Activated T-helper 17 cell treated with anti-CD3 and anti-CD28 coated beads, Interleukin-2, amount 50 U/mL, for 72 hours (primary cell): ENCODE results near the gene UBE2G2. TPM values are rescaled to one million over a fixed set of nuclear protein-coding genes. Genes with fewer than 3 reads are reported as not detected.

Source experiments
- ATAC-seq: fragments of 150-1000 bp; cut with Tn5 transposase; replicated peaks from 2 replicates; pipeline ENCODE4 v1.10.0; 2021; ENCODE audit warnings: mild to moderate bottlenecking, moderate library complexity
- H3K27ac Mint-ChIP-seq: one replicate; pipeline ENCODE4 v1.8.0; 2022; ENCODE audit warnings: mixed read lengths
- H3K27me3 Mint-ChIP-seq: one replicate; pipeline ENCODE4 v1.8.0; 2022; ENCODE audit warnings: mixed read lengths
- H3K36me3 Mint-ChIP-seq: one replicate; pipeline ENCODE4 v1.8.0; 2022; ENCODE audit warnings: low read depth, mild to moderate bottlenecking, mixed read lengths
- H3K4me1 Mint-ChIP-seq: one replicate; pipeline ENCODE4 v1.8.0; 2022; ENCODE audit warnings: mixed read lengths
- H3K4me3 Mint-ChIP-seq: one replicate; pipeline ENCODE4 v1.8.0; 2022; ENCODE audit warnings: mild to moderate bottlenecking, mixed read lengths
- H3K9me3 Mint-ChIP-seq: one replicate; pipeline ENCODE4 v1.8.0; 2022; ENCODE audit warnings: mixed read lengths
- total RNA-seq, 2 donors: library from RNA; stranded (reverse); gene quantifications; one replicate each; pipeline ENCODE4 v1.2.3, GENCODE V29; 2022

The UBE2G2 gene
- total RNA-seq, 2 donors from 2014 or later: 88.9 to 136 TPM

DNA sequence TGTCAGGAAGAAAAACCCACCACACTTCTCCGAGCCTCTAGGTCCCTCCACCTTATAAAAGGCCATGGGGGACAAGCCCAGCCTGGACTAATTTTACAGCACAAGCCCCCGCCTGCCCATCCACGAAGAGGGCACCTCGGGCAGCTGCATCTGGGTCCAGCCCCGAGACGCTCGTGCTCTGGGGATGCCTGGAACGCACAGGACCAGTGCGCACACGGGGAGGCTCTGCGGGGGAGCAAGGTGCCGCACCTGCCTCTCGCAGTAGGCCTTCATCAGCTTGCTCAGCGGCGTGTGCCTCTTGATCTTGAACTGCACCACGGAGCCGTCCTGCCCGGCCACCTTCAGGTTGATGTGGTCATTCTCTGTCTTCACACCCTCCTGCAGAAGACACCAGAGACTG, 12.1 kb upstream of the UBE2G2 start:
- no peaks in the 10 kb centered on the region for H3K27me3 Mint-ChIP-seq
- ATAC-seq: no peak
- H3K4me1 Mint-ChIP-seq: peaks cover 23% of the 10 kb centered on the region
- H3K27ac Mint-ChIP-seq: no peak overlapping the region
- no peak overlapping the region for H3K4me3 Mint-ChIP-seq
- no peaks in the 10 kb centered on the region for H3K9me3 Mint-ChIP-seq
- peaks cover 52% of the 10 kb centered on the region for H3K36me3 Mint-ChIP-seq

DNA sequence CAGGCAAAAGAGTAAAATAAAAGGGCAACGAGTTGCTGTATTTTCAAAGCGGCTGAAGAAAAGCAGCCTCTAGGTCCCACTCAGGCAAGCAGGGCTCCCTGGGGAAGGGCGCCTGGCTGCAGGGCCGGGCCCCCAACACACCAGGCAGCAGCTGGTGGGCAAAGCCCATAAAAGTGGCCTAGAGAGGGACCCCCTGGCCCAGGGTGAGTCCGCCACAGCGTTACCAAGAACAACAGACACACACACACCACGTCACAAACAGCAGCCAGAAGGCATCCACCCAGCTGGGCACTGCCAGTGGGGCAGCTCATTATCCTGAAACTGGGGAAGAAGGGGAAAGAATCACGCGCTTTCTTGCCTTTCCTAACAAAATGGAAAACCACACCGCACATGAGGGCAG, 11.5 kb upstream of the UBE2G2 start:
- Mint-ChIP-seq H3K9me3 (no peaks in the 10 kb centered on the region), H3K4me1 (peaks cover 23% of the 10 kb centered on the region), H3K36me3 (peaks cover 58% of the 10 kb centered on the region), H3K27ac (no peak overlapping the region), H3K4me3 (no peak overlapping the region), H3K27me3 (no peaks in the 10 kb centered on the region)
- no peak for ATAC-seq

DNA sequence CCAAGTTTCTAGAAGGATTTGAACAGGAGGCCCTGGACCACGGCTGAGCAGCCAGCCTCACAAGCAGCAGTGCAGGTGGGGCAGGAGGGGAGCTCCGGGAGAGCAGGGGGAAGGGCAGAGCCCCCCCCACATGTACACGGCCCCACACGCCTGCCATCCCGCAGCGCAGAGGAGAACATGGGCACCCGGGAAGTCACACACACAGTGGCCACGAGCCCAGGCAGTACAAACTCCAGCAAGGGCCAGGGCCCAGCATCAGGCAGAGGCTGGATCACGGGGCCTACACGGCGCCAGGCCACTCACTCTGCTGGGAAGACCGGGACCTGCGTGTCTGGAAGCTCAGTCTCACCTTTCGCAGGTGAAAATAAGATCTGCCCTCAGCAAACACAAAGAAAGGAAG, 11.0 kb upstream of the UBE2G2 start:
- no peak overlapping the region for H3K27ac Mint-ChIP-seq
- H3K9me3 Mint-ChIP-seq: no peaks in the 10 kb centered on the region
- H3K4me1 Mint-ChIP-seq: peaks cover 23% of the 10 kb centered on the region
- no peaks in the 10 kb centered on the region for H3K27me3 Mint-ChIP-seq
- H3K4me3 Mint-ChIP-seq: no peak overlapping the region
- peaks cover 63% of the 10 kb centered on the region for H3K36me3 Mint-ChIP-seq
- ATAC-seq: no peak

DNA sequence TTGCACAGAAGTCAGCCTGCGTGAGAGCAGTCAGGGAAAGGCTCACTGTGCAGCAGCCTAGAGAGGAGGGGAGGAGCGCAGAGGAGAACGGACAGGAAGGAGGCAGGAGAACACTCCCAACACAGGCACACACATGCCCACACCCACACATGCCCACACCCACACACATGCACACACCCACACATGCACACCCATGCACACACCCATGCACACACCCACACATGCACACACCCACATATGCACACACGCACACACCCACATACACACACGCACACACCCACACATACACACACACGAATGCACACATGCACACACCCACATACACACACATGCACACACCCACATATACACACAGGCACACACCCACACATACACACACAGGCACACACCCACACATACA, 9.2 kb upstream of the UBE2G2 start:
- Mint-ChIP-seq H3K27me3 (no peaks in the 10 kb centered on the region), H3K9me3 (no peaks in the 10 kb centered on the region), H3K4me1 (peaks cover 16% of the 10 kb centered on the region), H3K4me3 (no peak overlapping the region), H3K27ac (peak overlapping the region; percentile 24), H3K36me3 (peaks cover 75% of the 10 kb centered on the region)
- no peak for ATAC-seq

DNA sequence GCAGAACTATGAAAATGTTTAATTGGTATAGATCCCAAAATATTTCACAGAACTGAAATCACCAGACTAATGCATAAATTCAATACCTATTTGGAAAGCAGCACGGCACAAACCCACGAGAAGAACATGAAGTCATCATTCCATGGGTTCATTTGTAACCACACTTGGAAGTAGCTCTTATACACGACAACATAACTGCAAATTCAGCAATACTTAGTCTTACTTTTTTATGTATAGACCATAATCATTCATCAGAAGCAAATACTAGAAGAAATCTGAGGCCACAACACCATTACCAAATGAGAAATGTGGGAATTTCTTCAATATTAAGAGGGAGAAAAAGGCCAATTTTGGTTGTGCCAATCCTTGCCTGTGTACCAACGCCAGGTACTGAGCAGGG, 4.2 kb upstream of the UBE2G2 start:
- peaks cover 24% of the 10 kb centered on the region for H3K4me1 Mint-ChIP-seq
- H3K9me3 Mint-ChIP-seq: no peaks in the 10 kb centered on the region
- no peaks in the 10 kb centered on the region for H3K27me3 Mint-ChIP-seq
- H3K4me3 Mint-ChIP-seq: no peak overlapping the region
- H3K27ac Mint-ChIP-seq: no peak overlapping the region
- no peak for ATAC-seq
- peaks cover 87% of the 10 kb centered on the region for H3K36me3 Mint-ChIP-seq

DNA sequence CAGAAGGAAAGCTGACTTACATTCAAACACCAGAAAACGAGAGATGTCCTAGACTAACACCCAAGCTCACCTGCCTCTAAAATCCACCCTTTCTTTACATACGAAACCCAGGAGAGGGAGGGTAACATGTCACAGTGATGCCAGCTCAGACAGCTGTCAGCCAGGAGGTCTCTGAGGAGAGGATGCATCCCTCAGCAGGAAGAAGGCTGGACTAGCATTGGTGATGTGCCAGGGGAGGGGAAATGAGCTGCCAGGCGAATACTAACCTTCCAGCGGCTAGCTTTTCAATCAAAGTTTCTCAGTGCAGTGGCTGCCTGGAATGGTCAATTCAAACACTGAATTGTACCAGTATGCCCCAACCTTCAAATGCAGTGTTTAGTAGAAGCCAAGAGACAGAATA, 3.6 kb upstream of the UBE2G2 start:
- Mint-ChIP-seq H3K4me1 (peaks cover 25% of the 10 kb centered on the region), H3K27ac (no peak overlapping the region), H3K36me3 (peaks cover 87% of the 10 kb centered on the region), H3K9me3 (no peaks in the 10 kb centered on the region), H3K27me3 (no peaks in the 10 kb centered on the region), H3K4me3 (no peak overlapping the region)
- ATAC-seq: no peak

DNA sequence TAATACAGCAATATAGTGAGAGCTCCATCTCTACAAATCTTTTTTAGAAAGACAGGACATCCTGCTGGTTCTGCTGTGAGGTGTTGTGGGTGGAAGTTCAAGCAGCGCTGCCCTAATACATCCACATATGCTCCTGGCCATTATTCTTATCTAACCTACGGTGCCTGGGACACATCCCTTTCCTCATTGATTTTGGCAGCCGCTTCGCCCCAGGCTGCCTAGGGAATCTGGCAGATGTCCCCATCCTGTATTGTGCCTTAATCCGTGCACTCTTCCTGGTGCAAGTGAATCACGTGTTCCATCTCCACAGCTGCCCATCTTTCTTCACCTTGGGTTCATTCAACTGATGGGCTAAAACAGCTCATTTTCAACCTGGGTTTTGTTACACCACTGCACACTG, 3.1 kb upstream of the UBE2G2 start:
- no peaks in the 10 kb centered on the region for H3K9me3 Mint-ChIP-seq
- peaks cover 87% of the 10 kb centered on the region for H3K36me3 Mint-ChIP-seq
- H3K27ac Mint-ChIP-seq: no peak overlapping the region
- no peaks in the 10 kb centered on the region for H3K27me3 Mint-ChIP-seq
- ATAC-seq: no peak
- H3K4me3 Mint-ChIP-seq: no peak overlapping the region
- H3K4me1 Mint-ChIP-seq: peaks cover 26% of the 10 kb centered on the region

DNA sequence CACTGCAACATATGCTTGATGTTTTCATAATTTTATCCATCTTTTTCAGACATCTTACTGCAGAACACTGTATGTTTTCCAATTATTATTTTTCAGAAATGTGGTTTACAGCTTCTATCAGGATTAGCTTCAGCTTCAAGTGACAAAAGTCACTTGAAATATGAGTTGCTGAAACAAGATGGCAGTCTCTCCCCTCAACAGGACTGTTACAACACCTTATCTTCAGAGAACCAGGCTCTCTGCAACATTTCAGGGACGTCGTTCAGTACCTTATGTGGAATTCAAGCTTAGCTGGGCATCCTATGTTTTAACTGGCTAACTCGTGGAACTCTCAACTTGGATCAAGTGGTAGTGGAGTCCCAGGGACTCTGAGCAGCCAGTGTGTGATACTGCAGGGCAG, 2.0 kb upstream of the UBE2G2 start:
- Mint-ChIP-seq H3K4me3 (peak overlapping the region; percentile 96), H3K4me1 (peaks cover 29% of the 10 kb centered on the region), H3K9me3 (no peaks in the 10 kb centered on the region), H3K36me3 (peaks cover 87% of the 10 kb centered on the region), H3K27me3 (no peaks in the 10 kb centered on the region), H3K27ac (no peak overlapping the region)
- no peak for ATAC-seq

DNA sequence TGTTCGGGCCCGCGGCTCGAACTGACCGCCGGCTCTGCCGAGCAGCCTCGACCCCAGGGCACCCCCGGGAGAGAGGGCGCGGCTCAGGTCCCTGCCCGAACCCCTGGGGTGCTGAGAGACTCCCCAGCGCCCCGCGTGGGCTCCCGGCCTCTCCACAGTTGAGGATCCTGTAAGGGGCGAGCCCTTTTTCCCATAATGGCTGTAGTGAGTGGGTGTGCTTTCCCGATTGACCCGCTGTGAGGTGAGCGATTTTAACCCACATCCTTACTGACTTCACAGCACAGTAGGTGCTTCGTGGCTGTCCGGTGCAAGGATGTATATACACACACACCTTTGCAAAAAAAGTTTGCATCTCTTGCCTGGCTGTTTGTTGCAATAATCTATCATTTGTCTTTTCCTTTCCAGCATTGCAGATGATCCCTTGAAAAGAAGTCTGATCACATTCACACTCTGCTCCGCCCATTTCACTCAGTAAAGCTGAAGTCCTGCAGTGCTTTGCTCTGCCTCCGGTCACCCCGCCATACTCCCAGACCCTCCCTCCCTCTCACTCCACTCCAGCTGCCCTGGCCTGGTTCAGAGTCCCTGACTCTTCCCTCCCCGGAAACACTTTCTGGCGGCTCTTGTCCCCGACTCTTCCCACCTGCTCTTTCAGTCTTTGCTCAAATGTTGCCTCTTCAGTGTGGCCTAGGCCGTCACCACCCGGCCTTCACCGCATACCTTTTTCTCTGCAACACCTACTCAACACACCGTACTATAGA, 955 bp upstream of the UBE2G2 start:
- ATAC-seq: peak; percentile 7
- Mint-ChIP-seq H3K4me1 (peaks cover 33% of the 10 kb centered on the region), H3K4me3 (peak overlapping the region; percentile 96), H3K36me3 (peaks cover 87% of the 10 kb centered on the region), H3K9me3 (no peaks in the 10 kb centered on the region), H3K27me3 (no peaks in the 10 kb centered on the region), H3K27ac (peak overlapping the region; percentile 67)

DNA sequence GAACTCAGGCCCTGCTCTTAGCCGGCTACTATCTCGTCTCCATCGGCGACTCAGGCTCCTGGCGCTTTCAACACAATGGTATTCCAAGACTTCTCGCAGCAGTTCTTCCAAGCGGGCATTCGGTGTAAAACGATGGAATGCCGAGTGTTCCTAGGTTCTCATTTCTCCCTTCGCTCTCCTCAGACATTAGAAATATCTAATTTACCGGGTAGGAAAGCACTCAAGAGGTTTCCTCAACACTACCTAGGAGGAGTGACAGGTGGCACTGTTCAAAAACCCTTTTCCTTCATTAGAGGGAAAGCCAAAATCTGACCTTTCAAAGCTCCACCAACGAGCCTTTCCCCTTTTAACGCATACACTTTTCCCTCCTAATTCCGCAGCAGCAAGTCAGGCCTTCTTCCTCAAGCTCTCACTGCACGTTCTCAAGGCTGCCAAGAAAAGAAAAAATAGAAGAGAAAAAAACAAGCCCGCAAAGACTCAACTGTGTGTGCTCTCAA, 601 bp downstream of the UBE2G2 start:
- peak overlapping the region; percentile 82 for H3K27ac Mint-ChIP-seq
- peaks cover 44% of the 10 kb centered on the region for H3K4me1 Mint-ChIP-seq
- H3K4me3 Mint-ChIP-seq: peak overlapping the region; percentile 96
- H3K36me3 Mint-ChIP-seq: peaks cover 87% of the 10 kb centered on the region
- no peaks in the 10 kb centered on the region for H3K27me3 Mint-ChIP-seq
- peak; percentile 49 for ATAC-seq
- H3K9me3 Mint-ChIP-seq: no peaks in the 10 kb centered on the region

DNA sequence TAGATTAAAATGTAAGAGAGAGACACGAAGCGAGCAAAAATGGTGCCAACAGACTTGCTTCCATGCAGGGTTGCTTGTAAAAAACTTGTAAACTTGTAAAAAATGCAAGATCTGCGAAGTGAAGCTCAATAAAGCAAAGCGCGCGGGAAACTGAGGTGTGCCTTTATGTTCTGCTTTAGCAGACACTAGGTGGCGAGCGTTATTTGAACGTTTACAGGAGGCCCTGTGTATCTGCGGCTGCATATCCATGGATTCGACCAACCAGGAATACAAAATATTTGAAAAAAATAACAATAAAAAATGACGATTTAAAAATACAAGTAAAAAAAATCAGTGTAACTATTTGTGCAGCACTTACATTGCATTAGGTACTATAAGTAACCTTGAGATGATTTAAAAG, 1.5 kb downstream of the UBE2G2 start:
- ATAC-seq: no peak
- Mint-ChIP-seq H3K27ac (peak overlapping the region; percentile 82), H3K4me1 (peaks cover 45% of the 10 kb centered on the region), H3K9me3 (no peaks in the 10 kb centered on the region), H3K27me3 (no peaks in the 10 kb centered on the region), H3K4me3 (peak overlapping the region; percentile 96), H3K36me3 (peaks cover 87% of the 10 kb centered on the region)

DNA sequence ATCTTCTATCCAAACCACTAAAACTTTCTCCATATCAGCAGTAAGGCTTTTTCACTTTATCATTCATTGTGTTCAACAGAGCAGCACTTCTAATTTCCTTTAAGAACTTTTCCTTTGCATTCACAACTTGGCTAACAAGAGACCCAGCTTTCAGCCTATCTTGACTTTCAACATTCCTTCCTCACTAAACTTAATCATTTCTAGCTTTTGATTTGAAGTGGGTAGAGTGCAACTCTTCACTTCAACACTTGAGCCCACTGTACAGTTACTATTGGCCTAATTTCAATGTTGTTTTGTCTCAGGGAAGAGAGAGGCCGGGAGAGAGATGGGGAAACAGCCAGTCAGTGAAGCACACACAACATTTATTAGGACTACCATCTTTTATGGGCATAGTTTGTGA, 2.0 kb downstream of the UBE2G2 start:
- peak overlapping the region; percentile 96 for H3K4me3 Mint-ChIP-seq
- peaks cover 82% of the 10 kb centered on the region for H3K36me3 Mint-ChIP-seq
- H3K27me3 Mint-ChIP-seq: no peaks in the 10 kb centered on the region
- H3K27ac Mint-ChIP-seq: peak overlapping the region; percentile 82
- no peaks in the 10 kb centered on the region for H3K9me3 Mint-ChIP-seq
- H3K4me1 Mint-ChIP-seq: peaks cover 45% of the 10 kb centered on the region
- no peak for ATAC-seq

DNA sequence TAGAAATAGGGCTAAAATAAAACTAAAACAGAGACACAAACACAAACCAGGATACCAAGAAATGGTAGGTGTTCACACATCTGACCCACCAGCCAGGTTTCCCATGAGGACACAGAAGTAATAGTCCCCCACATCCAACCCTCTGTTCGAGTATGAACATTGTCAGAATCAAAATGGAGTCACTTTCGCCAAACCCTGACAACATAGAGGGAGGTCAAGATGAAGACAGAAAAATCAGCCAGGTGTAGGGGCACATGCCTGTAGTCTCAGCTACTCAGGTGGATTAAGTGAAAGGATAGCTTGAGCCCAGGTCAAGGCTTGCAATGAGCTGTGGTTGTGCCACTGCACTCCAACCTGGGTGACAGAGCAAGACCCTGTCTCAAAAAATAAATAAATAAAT, 3.8 kb downstream of the UBE2G2 start:
- ATAC-seq: no peak
- H3K4me3 Mint-ChIP-seq: no peak overlapping the region
- H3K27me3 Mint-ChIP-seq: no peaks in the 10 kb centered on the region
- no peaks in the 10 kb centered on the region for H3K9me3 Mint-ChIP-seq
- no peak overlapping the region for H3K27ac Mint-ChIP-seq
- H3K4me1 Mint-ChIP-seq: peaks cover 51% of the 10 kb centered on the region
- peaks cover 77% of the 10 kb centered on the region for H3K36me3 Mint-ChIP-seq

DNA sequence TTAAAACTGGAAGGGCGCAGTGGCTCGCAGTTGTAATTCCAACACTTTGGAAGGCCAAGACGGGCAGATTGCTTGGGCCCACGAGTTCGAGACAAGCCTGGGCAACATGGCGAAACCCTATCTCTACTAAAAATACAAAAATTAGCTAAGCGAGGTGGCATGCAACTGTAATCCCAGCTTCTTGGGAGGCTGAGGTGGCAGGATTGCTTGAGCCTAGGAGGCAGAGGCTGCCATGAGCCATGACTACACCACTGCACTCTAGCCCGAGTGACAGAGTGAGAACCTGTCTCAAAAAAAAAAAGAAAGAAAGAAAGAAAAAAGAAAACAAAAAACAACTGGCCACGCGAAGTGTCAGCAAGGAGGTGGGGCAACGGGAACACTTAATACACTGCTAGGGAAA, 6.3 kb downstream of the UBE2G2 start:
- Mint-ChIP-seq H3K9me3 (no peaks in the 10 kb centered on the region), H3K27ac (peak overlapping the region; percentile 18), H3K4me3 (no peak overlapping the region), H3K27me3 (no peaks in the 10 kb centered on the region), H3K36me3 (peaks cover 89% of the 10 kb centered on the region), H3K4me1 (peaks cover 41% of the 10 kb centered on the region)
- ATAC-seq: no peak

DNA sequence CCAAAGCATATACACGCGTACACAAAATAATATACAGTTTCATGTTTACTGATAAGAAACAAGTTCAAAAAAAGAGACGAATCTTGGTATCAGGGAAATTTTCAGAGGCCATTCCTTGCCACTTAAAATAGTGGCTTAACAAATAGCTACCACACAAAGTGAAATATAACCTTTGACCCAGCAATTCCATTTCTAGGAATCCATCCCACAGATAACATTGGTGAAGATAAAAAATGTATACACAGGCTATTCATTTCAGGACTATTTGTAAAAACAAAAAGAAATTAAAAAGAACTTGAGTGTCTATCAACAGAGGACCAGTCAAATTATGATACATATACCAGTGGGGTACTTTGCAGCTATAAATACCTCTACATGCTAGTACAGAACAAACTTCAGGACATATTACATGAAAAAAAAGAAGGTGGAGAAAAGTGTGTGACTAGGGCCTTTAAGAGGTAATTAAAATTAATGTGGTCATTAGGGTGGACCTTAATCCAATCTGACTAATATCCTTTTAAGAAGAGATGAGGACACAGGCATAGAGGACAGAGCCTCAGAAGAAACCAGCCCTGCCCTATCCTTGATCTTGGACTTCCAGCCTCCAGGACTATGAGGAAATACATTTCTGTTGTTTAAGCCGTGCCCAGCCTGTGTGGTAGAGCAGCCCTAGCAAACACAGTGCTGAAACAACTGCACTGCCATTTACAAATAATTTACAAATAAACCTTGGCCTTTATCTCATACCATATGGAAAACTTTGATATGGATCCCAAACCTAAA, 7.8 kb downstream of the UBE2G2 start:
- Mint-ChIP-seq H3K27me3 (no peaks in the 10 kb centered on the region), H3K9me3 (no peaks in the 10 kb centered on the region), H3K4me3 (peak overlapping the region; percentile 25), H3K4me1 (peaks cover 29% of the 10 kb centered on the region), H3K36me3 (peaks cover 85% of the 10 kb centered on the region), H3K27ac (peak overlapping the region; percentile 71)
- ATAC-seq: peak; percentile 21
